ENCODE results near the gene ST3GAL3.
"Not testable (repeated sequence)": the region's sequence is repeated elsewhere in the genome, so short reads cannot be mapped to it uniquely, and the experiment has no call there.

The ST3GAL3 gene

GRCh38 chr1:43824795-43825194 is 117.5 kb downstream of the ST3GAL3 start:
- no peak for DNase-seq

DNA sequence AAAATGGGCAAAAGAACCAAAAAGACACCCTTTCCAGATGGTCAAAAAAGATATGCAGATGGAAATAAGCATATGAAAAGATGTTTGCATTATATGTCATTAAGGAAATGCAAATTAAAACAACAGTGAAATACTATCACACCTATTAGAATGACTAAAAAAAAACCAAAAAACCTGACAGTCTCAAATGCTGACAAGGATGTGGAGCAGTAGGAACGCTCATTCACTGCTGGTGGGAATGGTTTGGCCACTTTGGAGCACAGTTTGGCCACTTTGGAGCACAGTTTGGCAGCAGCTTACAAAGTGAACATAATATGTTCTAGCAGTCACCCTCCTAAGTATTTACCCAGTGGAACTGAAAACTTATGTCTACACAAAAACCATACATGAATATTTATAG is 121.2 kb downstream of the ST3GAL3 start:
- DNase-seq = no peak

GRCh38 chr1:43830802-43831201 is 123.5 kb downstream of the ST3GAL3 start:
- DNase-seq = no peak

DNA sequence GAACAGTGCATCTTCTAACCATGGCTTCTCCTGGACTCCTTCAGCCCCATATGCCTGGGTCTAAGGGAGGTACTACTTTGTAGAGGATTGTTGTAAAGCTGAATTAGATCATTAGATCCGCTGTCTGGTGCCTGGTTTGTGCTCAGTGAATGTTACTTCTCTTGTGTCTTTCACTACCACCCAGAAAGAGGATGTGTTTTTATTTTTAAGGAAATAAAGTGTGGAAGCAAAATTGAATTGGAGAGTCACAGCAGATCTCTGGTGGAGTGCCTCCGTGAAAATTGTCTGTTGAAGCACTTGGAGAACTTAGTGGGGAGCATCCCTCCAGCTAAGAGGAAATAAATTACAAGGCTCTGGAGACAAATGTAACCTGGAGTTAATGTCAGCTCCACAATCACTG is 124.5 kb downstream of the ST3GAL3 start:
- no peak for DNase-seq

- no peak for DNase-seq
Measured at GRCh38 chr1:43832255-43832654, 124.9 kb downstream of the ST3GAL3 start.

GRCh38 chr1:43832998-43833397 is 125.7 kb downstream of the ST3GAL3 start:
- DNase-seq = no peak

- not testable (repeated sequence) for DNase-seq
Measured at GRCh38 chr1:43833902-43834279, 126.6 kb downstream of the ST3GAL3 start.

GRCh38 chr1:43834280-43835081 is 127.1 kb downstream of the ST3GAL3 start:
- DNase-seq = no peak

GRCh38 chr1:43835082-43836021 is 128.0 kb downstream of the ST3GAL3 start:
- DNase-seq = no peak

DNA sequence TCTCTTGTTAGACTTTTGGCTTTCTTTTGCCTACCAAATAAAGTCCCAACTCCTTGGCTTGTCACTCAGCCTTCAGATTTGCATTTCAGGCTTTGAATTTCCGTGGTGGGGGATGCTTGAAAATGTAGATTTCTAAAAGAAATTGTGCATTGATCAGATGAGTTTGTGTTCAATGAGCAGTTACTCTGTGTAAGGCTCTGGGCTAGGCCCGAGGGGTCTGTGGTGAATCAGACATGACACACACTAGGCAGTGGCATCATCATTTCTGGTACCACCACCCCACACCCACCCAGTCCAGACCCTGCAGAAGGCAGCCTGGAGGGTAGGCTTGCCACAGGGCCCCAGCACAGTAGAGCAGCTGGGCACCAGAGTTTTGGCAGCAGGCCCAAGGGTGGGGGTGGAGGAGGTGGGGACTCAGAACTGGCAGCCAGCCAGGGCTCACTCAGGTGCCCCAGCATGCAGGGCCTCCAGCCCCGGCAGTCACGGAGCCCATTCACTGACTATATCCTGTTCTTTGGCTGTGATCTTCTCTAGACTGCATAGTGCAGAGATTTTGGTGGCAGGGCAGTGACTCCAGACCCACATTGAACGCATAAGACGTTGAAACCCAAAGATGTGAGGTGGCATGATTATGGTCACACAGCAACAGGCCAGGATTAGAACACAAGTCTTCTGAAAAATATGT is 129.1 kb downstream of the ST3GAL3 start:
- peak; percentile 73 to 92 for DNase-seq

GRCh38 chr1:43839056-43839455 is 131.7 kb downstream of the ST3GAL3 start:
- no peak for DNase-seq

DNA sequence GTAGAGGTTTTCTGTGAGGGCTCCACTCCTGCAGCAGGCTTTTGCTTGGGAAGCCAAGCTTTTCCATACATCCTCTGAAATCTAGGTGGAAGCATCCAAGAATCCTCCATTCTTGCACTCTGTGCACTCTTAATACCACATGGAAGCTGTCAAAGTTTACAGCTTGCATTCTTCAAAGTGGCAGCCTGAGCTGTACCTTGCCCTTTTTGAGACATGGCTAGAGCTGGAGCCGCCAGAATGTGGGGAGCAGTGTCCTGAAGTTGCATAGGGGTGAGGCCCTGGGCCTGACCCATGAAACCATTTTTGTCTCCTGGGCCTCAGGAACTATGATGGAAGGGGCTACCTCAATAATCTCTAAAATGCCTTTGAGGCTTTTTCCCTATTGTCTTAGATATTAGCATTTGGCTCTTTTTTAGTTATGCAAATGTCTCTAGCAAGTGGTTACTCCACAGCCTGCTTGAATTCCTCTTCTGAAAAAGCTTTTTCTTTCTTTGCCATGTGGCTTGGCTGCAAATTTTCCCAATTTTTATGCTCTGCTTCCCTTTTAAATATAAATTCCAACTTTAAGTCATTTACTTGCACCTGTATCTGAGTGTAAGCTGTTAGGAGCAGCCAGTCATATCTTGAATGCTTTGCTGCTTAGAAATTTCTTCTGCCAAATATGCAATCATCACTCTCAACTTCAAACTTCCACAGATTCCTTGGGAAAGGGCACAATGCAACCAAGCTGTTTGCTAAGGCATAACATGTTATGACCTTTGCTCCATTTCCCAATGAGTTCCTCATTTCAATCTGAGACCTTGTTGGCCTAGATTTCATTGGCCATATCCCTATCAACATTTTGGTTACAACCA is 134.2 kb downstream of the ST3GAL3 start:
- no peak for DNase-seq

DNA sequence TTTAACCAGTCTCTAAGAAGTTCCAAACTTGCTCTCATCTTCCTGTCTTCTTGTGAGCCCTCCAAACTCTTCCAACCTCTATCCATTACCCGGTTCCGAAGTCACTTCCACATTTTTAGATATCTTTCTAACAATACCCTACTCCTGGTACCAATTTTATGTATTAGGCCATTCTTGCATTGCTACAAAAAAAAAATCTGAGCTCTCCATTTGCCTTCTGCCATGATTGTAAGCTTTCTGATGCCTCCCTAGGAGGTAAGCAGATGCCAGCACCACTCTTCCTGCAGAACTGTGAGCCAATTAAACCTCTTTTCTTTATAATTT is 134.8 kb downstream of the ST3GAL3 start:
- DNase-seq = no peak

GRCh38 chr1:43843684-43844083 is 136.3 kb downstream of the ST3GAL3 start:
- DNase-seq = no peak

- DNase-seq = no peak
Measured at GRCh38 chr1:43844114-43844513, 136.8 kb downstream of the ST3GAL3 start.

DNA sequence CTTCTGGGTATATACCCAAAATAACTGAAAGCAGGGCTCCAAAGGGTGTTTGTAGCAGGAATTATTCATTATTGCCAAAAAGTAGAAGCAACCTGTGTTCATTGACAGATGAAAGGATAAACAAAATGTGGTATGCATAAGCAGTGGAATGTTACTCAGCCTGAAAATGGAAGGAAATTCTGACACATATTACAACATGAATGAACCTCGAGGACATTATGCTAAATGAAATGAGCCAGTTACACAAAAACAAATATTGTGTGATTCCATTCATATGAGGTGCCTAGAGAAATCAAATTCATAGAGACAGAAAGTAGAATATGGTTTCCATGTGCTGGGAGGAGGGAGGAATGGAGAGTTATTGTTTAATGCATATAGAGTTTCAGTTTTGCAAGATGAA is 140.0 kb downstream of the ST3GAL3 start:
- no peak for DNase-seq

GRCh38 chr1:43847882-43848281 is 140.5 kb downstream of the ST3GAL3 start:
- no peak for DNase-seq

GRCh38 chr1:43849670-43850069 is 142.3 kb downstream of the ST3GAL3 start:
- no peak for DNase-seq

- DNase-seq = no peak
Measured at GRCh38 chr1:43850591-43851233, 143.4 kb downstream of the ST3GAL3 start.

GRCh38 chr1:43851561-43852338 is 144.4 kb downstream of the ST3GAL3 start:
- no peak for DNase-seq
